Activated T-cell treated with anti-CD3 and anti-CD28 coated beads for 4 hours (primary cell): ENCODE data around the gene S100A16.
"Not testable (repeated sequence)": the region's sequence is repeated elsewhere in the genome, so short reads cannot be mapped to it uniquely, and the experiment has no call there.

Experiments
- DNase-seq: peaks from one replicate; pipeline ENCODE4 v3.0.0-alpha.2; 2020

S100A16 gene

GRCh38 chr1:153612755-153613331, at the start of gene S100A16:
TSS of gene S100A16 (minus strand) at chr1:153613137. CDS start at chr1:153608151, 4,986 bp downstream.
- DNase-seq, result no peak

GRCh38 chr1:153662269-153662668, 49.3 kb upstream of the S100A16 start:
- DNase-seq, result no peak

GRCh38 chr1:153661111-153661708, 48.3 kb upstream of the S100A16 start:
- DNase-seq, result no peak

GRCh38 chr1:153659656-153660055, 46.7 kb upstream of the S100A16 start:
- no peak for DNase-seq

GRCh38 chr1:153659175-153659534, 46.2 kb upstream of the S100A16 start:
- no peak for DNase-seq

- peak; percentile 87 for DNase-seq
Observed at GRCh38 chr1:153658400-153659174, 45.6 kb upstream of the S100A16 start, which contains the start of gene SNAPIN. TSS of gene SNAPIN (plus strand) at chr1:153658703. CDS start at chr1:153658744, 41 bp downstream.

GRCh38 chr1:153655333-153655732, 42.4 kb upstream of the S100A16 start:
- DNase-seq, result no peak

GRCh38 chr1:153652805-153653500, 40.0 kb upstream of the S100A16 start:
- DNase-seq, result no peak

- DNase-seq, result no peak
Observed at GRCh38 chr1:153651771-153652170, 38.8 kb upstream of the S100A16 start.

GRCh38 chr1:153649863-153650235, 36.9 kb upstream of the S100A16 start:
- no peak for DNase-seq

GRCh38 chr1:153649137-153649862, 36.4 kb upstream of the S100A16 start:
- DNase-seq, result no peak

- no peak for DNase-seq
Observed at GRCh38 chr1:153648000-153648643, 35.2 kb upstream of the S100A16 start.

GRCh38 chr1:153647346-153647714, 34.4 kb upstream of the S100A16 start:
- DNase-seq, result no peak

- DNase-seq, result no peak
Observed at GRCh38 chr1:153646672-153647345, 33.9 kb upstream of the S100A16 start.

- no peak for DNase-seq
Observed at GRCh38 chr1:153643816-153644215, 30.9 kb upstream of the S100A16 start.

GRCh38 chr1:153643100-153643499, 30.2 kb upstream of the S100A16 start:
- no peak for DNase-seq

- no peak for DNase-seq
Observed at GRCh38 chr1:153642161-153642560, 29.2 kb upstream of the S100A16 start.

- DNase-seq, result no peak
Observed at GRCh38 chr1:153640861-153641260, 27.9 kb upstream of the S100A16 start.

GRCh38 chr1:153640213-153640612, 27.3 kb upstream of the S100A16 start:
- DNase-seq, result not testable (repeated sequence)

GRCh38 chr1:153639280-153639679, 26.3 kb upstream of the S100A16 start:
- DNase-seq, result no peak

- no peak for DNase-seq
Observed at GRCh38 chr1:153638261-153638660, 25.3 kb upstream of the S100A16 start.

GRCh38 chr1:153636312-153636711, 23.4 kb upstream of the S100A16 start:
- no peak for DNase-seq
